GM15510 (cell line): ENCODE measurements around the gene ALK.

Experiments
- POLR2A ChIP-seq: IDR thresholded peaks from 3 replicates; pipeline ENCODE4 v1.6.1; 2011; ENCODE audit warnings: borderline replicate concordance; ENCODE audit not compliant: insufficient read length; ENCODE audit errors: extremely low read depth

The ALK gene

DNA sequence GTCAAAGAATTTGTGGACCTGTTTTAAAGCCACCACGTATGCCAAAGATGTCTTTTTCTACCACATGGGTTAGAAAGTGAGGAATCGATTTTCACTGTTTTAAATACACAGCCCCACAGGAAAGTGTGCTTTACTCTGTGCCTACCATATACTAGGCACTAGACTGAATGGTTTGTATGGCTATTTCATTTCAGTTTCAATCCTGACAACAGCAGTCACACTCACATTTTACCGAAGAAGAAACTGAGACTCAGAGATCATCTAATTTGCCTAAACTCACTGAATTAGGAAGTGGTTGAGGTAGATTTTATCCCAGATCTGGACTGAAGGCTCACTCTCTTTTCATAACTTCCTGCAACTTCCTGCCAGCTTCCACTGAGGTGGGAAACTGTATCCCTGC is 176.4 kb downstream of the ALK start:
- no peak for TF ChIP-seq POLR2A

DNA sequence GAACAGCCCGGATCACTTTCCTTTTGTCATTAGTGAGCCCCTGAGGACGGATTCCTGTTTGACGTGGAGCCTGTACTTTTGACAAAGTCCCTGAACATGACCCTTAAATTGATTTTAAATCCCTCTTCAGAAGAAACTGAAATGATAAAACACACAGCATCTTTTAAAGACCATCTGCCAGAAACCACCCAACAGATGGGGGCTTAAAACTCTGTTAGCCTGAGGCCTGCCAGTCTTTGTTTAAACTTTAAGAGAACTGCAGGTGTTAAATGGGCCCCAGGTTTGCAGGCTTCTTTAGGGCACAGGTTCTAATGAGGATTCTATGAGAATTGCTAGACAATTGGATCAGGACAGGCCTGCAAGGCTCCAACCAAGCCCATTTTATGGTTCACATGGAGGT is 177.9 kb downstream of the ALK start:
- TF ChIP-seq POLR2A, result no peak

- no peak for TF ChIP-seq POLR2A
Observed at GRCh38 chr2:29742656-29743055, 178.7 kb downstream of the ALK start.

DNA sequence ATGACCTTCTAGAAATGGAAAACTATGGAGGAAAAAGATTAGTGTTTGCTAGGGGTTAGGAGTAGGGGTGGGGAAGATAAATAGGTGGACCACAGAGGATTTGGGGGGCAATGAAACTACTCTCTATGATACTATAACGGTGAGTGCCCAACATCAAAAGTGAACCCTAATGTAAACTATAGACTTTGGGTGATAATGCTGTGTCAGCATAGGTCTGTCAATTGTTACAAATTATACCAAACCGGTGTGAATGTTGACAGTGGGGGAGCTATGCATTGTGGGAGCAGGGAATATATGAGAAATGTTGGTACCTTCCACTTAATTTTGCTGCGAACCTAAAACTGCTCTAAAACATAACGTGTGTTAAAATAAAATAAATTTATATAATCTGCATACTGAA is 180.3 kb downstream of the ALK start:
- TF ChIP-seq POLR2A, result no peak

GRCh38 chr2:29733965-29734364 is 187.4 kb downstream of the ALK start:
- no peak for TF ChIP-seq POLR2A

- TF ChIP-seq POLR2A, result no peak
Observed at GRCh38 chr2:29733213-29733612, 188.2 kb downstream of the ALK start.

- TF ChIP-seq POLR2A, result no peak
Observed at GRCh38 chr2:29731948-29732347, 189.4 kb downstream of the ALK start.

- no peak for TF ChIP-seq POLR2A
Observed at GRCh38 chr2:29729932-29730331, 191.5 kb downstream of the ALK start.

GRCh38 chr2:29729401-29729800 is 192.0 kb downstream of the ALK start:
- TF ChIP-seq POLR2A, result no peak

DNA sequence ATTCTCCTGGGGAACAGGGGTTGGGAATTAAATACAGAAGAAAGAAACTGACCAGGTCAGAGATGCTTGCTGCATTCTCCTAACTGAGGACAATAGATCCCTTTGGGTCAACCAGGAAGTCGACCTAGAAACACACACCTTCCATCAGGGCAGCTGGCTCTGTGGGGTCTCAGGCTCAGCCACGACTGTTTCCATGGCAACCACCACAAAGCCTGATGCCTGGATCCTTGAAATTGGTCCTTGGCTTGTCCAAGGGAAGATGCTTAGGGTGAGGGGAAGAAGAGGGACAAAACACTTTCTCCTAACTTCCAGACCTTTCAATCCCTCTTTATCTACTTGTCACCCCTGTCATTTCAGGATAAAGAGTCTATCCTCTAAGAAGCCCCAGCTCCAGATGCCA is 194.4 kb downstream of the ALK start:
- no peak for TF ChIP-seq POLR2A

DNA sequence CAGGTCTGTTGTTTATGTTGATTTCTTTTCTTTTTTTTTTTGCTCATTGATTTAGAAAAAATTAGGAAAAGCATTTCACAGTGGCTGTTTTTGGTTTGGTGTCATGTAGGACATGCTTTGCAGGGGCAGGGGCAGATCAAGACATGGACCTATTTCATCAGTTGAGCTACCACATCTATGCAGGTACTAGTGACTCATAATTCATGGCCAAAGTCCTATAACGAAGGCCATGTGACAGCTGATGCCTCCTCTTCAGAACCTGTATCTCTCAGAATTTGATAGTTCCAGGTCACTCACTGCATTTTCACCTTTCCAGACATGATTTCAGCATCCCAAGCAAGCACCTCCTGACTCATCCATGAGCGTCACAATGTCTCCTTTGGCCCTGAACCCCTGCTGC is 195.8 kb downstream of the ALK start:
- TF ChIP-seq POLR2A, result no peak

DNA sequence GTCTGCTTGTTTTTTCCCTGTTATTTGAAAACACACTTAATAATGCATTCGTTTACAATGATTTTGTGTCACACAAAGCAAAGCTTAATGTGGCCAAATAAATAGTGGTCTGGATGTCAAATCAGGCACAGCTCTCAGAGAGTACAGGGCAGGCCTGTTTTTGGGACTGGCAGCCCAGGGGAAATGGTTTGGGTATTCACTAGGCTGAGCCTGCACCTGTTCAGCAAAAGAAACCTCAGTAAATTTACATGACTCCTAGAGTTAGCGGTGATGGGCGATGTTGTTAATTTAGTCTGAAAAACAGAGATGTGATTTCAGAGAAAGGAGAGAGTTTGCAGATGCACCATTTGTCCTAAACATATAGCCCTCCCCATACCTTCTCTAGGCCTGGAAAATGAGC is 197.1 kb downstream of the ALK start:
- no peak for TF ChIP-seq POLR2A

DNA sequence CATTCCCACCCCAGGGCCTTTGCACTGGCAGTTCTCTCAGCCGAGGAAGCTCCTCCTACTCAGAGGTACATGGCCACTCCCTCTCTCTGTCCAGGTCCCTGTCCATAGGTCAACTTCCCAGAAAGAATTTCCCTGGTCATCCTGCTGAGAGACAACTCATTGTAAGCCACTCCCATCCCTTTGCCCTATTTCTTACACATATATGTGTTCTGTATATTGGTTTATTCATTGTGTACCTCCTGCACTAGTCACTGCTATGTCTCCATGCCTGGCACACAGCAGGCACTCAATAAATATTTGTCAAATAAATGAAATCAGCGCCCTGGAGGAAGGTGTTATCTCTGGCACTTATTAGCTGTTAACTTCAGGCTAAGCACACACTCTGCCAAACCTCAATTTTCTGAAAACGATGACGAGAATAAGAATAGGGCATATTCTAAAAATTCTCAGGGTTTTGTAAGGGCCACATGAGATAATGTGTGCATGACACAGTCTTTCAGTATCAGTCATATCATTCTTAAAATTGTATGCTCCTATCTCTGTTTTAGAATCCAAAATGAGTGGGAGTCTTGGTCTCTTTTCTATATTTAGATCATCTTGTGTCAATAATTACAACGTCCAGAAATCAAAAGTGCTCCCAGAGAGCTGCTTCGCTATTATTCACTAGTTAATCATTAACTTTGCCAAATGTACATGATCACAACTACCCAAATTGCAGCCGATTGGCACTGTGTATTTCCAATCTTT is 198.0 kb downstream of the ALK start:
- TF ChIP-seq POLR2A, result no peak

DNA sequence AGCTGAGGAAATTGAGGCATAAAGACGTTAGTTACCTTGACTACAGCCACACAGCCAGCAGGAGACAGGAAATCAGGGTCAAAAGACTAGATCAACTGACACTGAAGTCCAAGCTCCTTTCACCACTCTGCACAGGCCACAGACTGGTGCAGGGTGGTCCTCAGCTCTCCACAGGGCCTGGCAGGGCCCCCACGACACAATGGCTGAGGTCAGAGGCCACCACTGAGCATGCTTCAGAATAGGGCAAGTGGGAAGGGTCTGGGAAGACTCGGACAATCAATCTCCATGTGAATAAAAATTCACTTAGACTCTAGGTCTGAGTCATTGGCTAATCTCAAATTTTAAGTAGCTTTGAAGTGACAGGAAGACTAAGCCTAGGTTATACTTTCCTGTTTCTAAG is 201.7 kb downstream of the ALK start:
- TF ChIP-seq POLR2A, result no peak

DNA sequence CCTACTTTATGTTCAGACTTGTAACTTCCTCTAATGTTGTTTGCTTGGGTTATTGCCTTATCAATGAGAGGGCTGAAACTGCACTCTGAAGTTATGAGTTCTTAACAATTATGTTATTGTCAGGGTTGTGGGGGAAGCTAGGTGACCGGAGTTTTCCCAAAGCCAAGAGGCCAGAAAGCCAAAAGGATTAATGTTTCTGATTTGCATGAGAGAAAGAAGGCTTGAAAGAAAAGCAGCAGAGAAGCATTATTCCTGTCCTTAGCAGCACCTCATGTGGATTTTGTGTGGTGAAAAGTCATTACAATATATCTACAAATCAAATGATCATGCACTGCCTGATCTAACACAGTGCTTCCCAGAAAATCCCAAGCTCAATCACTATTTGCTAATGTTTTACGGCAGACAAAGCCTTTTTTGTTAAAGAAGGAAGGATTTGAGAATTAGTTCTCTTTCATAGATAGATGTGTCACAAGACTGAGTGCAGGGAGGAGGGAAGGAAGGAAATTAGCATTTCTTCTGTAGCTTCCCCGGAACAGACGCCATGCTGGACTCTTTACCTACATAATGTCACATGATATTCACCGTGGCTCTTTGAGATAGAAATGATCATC is 203.2 kb downstream of the ALK start:
- no peak for TF ChIP-seq POLR2A

- TF ChIP-seq POLR2A, result no peak
Observed at GRCh38 chr2:29715655-29716054, 205.7 kb downstream of the ALK start.
